HepG2 (cell line): ENCODE measurements around the gene ZFP14. TPM values are rescaled to one million over a fixed set of nuclear protein-coding genes. Genes with fewer than 3 reads are reported as not detected.

ENCODE experiments used
- CCAR2 ChIP-seq: fragments of 200-400 bp; formaldehyde crosslinking; optimal IDR thresholded peaks from 2 replicates; pipeline ENCODE3; 2018; ENCODE audit warnings: low read depth, mild to moderate bottlenecking, low read length, moderate library complexity
- FOXA1 ChIP-seq, 2 experiments: fragments of 450-650 bp in 1 of 2; sonication (generic) in 1 of 2; formaldehyde crosslinking in 1 of 2; IDR thresholded peaks; 2 replicates each; pipeline versions ENCODE4 v1.4.0 to v1.6.1; 2016 to 2020; ENCODE audit warnings: missing genetic modification reagents in 1 of 2
- GTF2F1 ChIP-seq: fragments of 150-350 bp; IDR thresholded peaks from 2 replicates; pipeline ENCODE4 v1.6.1; 2014; ENCODE audit warnings: low read length
- MTF2 ChIP-seq: sonication (generic); formaldehyde crosslinking; IDR thresholded peaks from 2 replicates; pipeline ENCODE4 v1.5.0; 2020; ENCODE audit warnings: missing genetic modification reagents, borderline replicate concordance
- NFATC3 ChIP-seq: sonication (generic); formaldehyde crosslinking; IDR thresholded peaks from 2 replicates; pipeline ENCODE4 v1.5.1; 2020; ENCODE audit warnings: mild to moderate bottlenecking, missing genetic modification reagents
- POLR2AphosphoS5 ChIP-seq: IDR thresholded peaks from 2 replicates; pipeline ENCODE4 v1.6.1; 2012; ENCODE audit warnings: low read depth, low read length
- SAP130 ChIP-seq: IDR thresholded peaks from 2 replicates; pipeline ENCODE4 v1.6.1; 2016; ENCODE audit warnings: low read depth
- SP5 ChIP-seq: IDR thresholded peaks from 2 replicates; pipeline ENCODE4 v1.6.1; 2016; ENCODE audit warnings: low read depth, borderline replicate concordance
- ZFX ChIP-seq: sonication (generic); formaldehyde crosslinking; IDR thresholded peaks from 2 replicates; pipeline ENCODE4 v1.4.0; 2020; ENCODE audit warnings: mild to moderate bottlenecking, low read depth, missing genetic modification reagents, moderate library complexity
- ZNF12 ChIP-seq: sonication (generic); formaldehyde crosslinking; IDR thresholded peaks from 2 replicates; pipeline ENCODE4 v1.5.0; 2020; ENCODE audit warnings: missing genetic modification reagents
- ZNF30 ChIP-seq: sonication (generic); formaldehyde crosslinking; IDR thresholded peaks from 2 replicates; pipeline ENCODE4 v1.5.0; 2020; ENCODE audit warnings: mild to moderate bottlenecking, missing genetic modification reagents
- ZNF773 ChIP-seq: sonication (generic); formaldehyde crosslinking; IDR thresholded peaks from 2 replicates; pipeline ENCODE4 v1.4.0; 2020; ENCODE audit warnings: missing genetic modification reagents, borderline replicate concordance
- ZNF781 ChIP-seq: sonication (generic); formaldehyde crosslinking; IDR thresholded peaks from 2 replicates; pipeline ENCODE4 v1.5.1; 2020; ENCODE audit warnings: borderline replicate concordance, mild to moderate bottlenecking, missing genetic modification reagents; ENCODE audit errors: not compliant biosample characterization
- polyA plus RNA-seq, 8 experiments: library from polyadenylated mRNA; depleted of rRNA in 3 of 8; stranded (reverse) in 7 of 8; unstranded in 1 of 8; fragments of >200 nt; fragmentation: Illumina TruSeq in 4 of 8; extraction: Trizol in 4 of 8; gene quantifications; 2 replicates each; pipeline versions ENCODE4 v1.2.1 to v1.2.3, GENCODE V29; 2011 to 2016; ENCODE audit warnings: low read depth in 4 of 8, missing spikeins in 1 of 8, mixed read lengths in 1 of 8; ENCODE audit not compliant: insufficient read depth in 1 of 8
- total RNA-seq, 5 experiments: library from RNA; depleted of rRNA; stranded (reverse); fragments of >200 nt; fragmentation: Illumina TruSeq; extraction: Trizol; gene quantifications; 2 replicates each; pipeline ENCODE4 v1.2.3, GENCODE V29; 2016; ENCODE audit warnings: low read depth in 1 of 5
- TF ChIP-seq, protein P1 (sequence below): IDR thresholded peaks from 2 replicates; pipeline ENCODE4 v1.6.1; 2016; ENCODE audit warnings: missing compliant biosample characterization, missing genetic modification reagents, borderline replicate concordance
- TF ChIP-seq, protein P2 (sequence below): IDR thresholded peaks from 2 replicates; pipeline ENCODE4 v1.6.1; 2012; ENCODE audit warnings: low read depth, low read length, improper control_type of control experiment
- TF ChIP-seq, protein P3 (sequence below): sonication (generic); formaldehyde crosslinking; IDR thresholded peaks from 2 replicates; pipeline ENCODE4 v1.8.1; 2023; ENCODE audit warnings: missing genetic modification reagents, mild to moderate bottlenecking, borderline replicate concordance
- TF ChIP-seq, protein P4 (sequence below): IDR thresholded peaks from 2 replicates; pipeline ENCODE4 v1.6.1; 2016; ENCODE audit warnings: mild to moderate bottlenecking
- TF ChIP-seq, protein P5 (sequence below): sonication (generic); formaldehyde crosslinking; IDR thresholded peaks from 2 replicates; pipeline ENCODE4 v1.5.0; 2020; ENCODE audit warnings: mild to moderate bottlenecking, missing genetic modification reagents
- TF ChIP-seq, protein P6 (sequence below): sonication (generic); formaldehyde crosslinking; IDR thresholded peaks from 2 replicates; pipeline ENCODE4 v1.5.0; 2020; ENCODE audit warnings: missing genetic modification reagents
- TF ChIP-seq, protein P7 (sequence below): sonication (generic); formaldehyde crosslinking; IDR thresholded peaks from 2 replicates; pipeline ENCODE4 v1.4.0; 2020; ENCODE audit warnings: missing genetic modification reagents

The ZFP14 gene
- total and polyA plus RNA-seq, 2 of the 13 experiments (the other 11 are each of a cell fraction or from before 2014, with no cell fraction given) = 2.0 to 5.0 TPM

DNA sequence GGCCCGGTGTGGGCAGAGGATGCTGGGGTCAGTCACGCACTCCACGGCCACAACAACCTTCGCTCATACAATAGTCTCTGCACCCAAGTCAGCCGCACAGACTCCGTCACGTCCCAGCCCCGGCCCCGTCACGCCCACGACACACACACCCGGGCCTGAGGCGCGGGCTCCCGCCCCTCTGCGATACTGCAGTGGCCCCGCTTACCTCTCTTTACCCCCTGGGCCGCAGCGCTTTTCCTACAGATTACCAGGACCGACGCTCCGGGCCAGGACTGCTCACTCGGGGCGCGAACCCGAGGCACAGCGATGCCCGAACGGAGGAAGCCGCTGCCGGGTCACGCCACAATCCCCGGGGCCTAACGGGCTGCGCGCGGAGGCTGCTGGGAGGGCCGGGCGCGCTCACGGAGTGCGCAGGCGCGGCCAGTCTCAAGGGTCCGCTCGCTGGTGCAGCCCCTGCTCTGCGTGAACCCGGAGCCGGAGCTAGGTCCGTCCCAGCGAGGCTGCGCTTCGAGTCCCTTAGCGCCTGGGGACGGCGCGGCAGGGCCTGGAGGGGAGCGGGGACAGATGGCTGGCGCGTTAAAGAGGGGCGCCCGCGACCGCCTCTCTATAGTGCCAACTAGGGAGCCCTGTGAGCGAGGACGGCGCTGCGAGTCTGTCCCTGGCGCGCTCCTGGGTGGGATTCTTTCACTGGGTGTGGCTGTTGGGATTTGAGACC lies 39.4 kb upstream of the ZFP14 start, which contains the start of gene ZFP82 (continued):
- TF ChIP-seq, protein P1, sequence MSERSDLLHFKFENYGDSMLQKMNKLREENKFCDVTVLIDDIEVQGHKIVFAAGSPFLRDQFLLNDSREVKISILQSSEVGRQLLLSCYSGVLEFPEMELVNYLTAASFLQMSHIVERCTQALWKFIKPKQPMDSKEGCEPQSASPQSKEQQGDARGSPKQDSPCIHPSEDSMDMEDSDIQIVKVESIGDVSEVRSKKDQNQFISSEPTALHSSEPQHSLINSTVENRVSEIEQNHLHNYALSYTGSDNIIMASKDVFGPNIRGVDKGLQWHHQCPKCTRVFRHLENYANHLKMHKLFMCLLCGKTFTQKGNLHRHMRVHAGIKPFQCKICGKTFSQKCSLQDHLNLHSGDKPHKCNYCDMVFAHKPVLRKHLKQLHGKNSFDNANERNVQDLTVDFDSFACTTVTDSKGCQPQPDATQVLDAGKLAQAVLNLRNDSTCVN (CRISPR knock-in tag) = no peak
- TF ChIP-seq SAP130 (CRISPR knock-in tag) = peak; percentile 66
- no peak for TF ChIP-seq MTF2 (CRISPR knock-in tag)
- TF ChIP-seq NFATC3 = peak; percentile 52
- TF ChIP-seq, protein P2, sequence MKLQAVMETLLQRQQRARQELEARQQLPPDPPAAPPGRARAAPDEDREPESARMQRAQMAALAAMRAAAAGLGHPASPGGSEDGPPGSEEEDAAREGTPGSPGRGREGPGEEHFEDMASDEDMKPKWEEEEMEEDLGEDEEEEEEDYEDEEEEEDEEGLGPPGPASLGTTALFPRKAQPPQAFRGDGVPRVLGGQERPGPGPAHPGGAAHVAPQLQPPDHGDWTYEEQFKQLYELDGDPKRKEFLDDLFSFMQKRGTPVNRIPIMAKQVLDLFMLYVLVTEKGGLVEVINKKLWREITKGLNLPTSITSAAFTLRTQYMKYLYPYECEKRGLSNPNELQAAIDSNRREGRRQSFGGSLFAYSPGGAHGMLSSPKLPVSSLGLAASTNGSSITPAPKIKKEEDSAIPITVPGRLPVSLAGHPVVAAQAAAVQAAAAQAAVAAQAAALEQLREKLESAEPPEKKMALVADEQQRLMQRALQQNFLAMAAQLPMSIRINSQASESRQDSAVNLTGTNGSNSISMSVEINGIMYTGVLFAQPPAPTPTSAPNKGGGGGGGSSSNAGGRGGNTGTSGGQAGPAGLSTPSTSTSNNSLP = no peak
- TF ChIP-seq, protein P3, sequence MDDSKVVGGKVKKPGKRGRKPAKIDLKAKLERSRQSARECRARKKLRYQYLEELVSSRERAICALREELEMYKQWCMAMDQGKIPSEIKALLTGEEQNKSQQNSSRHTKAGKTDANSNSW (CRISPR knock-in tag) = no peak
- no peak for TF ChIP-seq GTF2F1
- no peak for TF ChIP-seq ZNF30 (CRISPR knock-in tag)
- no peak for TF ChIP-seq FOXA1 (IDR thresholded peaks at IDR 0.05)
- TF ChIP-seq FOXA1 (CRISPR knock-in tag; IDR thresholded peaks at IDR 0.05) = no peak
- TF ChIP-seq CCAR2 = no peak
- TF ChIP-seq, protein P4, sequence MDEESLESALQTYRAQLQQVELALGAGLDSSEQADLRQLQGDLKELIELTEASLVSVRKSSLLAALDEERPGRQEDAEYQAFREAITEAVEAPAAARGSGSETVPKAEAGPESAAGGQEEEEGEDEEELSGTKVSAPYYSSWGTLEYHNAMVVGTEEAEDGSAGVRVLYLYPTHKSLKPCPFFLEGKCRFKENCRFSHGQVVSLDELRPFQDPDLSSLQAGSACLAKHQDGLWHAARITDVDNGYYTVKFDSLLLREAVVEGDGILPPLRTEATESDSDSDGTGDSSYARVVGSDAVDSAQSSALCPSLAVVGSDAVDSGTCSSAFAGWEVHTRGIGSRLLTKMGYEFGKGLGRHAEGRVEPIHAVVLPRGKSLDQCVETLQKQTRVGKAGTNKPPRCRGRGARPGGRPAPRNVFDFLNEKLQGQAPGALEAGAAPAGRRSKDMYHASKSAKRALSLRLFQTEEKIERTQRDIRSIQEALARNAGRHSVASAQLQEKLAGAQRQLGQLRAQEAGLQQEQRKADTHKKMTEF (CRISPR knock-in tag) = peak; percentile 63; the same call in 1 of the 2 replicates
- TF ChIP-seq ZNF12 = no peak
- no peak for TF ChIP-seq SP5 (CRISPR knock-in tag)
- TF ChIP-seq, protein P5, sequence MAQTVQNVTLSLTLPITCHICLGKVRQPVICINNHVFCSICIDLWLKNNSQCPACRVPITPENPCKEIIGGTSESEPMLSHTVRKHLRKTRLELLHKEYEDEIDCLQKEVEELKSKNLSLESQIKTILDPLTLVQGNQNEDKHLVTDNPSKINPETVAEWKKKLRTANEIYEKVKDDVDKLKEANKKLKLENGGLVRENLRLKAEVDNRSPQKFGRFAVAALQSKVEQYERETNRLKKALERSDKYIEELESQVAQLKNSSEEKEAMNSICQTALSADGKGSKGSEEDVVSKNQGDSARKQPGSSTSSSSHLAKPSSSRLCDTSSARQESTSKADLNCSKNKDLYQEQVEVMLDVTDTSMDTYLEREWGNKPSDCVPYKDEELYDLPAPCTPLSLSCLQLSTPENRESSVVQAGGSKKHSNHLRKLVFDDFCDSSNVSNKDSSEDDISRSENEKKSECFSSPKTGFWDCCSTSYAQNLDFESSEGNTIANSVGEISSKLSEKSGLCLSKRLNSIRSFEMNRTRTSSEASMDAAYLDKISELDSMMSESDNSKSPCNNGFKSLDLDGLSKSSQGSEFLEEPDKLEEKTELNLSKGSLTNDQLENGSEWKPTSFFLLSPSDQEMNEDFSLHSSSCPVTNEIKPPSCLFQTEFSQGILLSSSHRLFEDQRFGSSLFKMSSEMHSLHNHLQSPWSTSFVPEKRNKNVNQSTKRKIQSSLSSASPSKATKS (CRISPR knock-in tag) = no peak
- peak; percentile 75 for TF ChIP-seq POLR2AphosphoS5
- TF ChIP-seq ZNF781 = no peak
- TF ChIP-seq, protein P6, sequence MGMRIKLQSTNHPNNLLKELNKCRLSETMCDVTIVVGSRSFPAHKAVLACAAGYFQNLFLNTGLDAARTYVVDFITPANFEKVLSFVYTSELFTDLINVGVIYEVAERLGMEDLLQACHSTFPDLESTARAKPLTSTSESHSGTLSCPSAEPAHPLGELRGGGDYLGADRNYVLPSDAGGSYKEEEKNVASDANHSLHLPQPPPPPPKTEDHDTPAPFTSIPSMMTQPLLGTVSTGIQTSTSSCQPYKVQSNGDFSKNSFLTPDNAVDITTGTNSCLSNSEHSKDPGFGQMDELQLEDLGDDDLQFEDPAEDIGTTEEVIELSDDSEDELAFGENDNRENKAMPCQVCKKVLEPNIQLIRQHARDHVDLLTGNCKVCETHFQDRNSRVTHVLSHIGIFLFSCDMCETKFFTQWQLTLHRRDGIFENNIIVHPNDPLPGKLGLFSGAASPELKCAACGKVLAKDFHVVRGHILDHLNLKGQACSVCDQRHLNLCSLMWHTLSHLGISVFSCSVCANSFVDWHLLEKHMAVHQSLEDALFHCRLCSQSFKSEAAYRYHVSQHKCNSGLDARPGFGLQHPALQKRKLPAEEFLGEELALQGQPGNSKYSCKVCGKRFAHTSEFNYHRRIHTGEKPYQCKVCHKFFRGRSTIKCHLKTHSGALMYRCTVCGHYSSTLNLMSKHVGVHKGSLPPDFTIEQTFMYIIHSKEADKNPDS = no peak
- no peak for TF ChIP-seq ZNF773 (CRISPR knock-in tag)
- TF ChIP-seq ZFX = peak; percentile 96
- TF ChIP-seq, protein P7, sequence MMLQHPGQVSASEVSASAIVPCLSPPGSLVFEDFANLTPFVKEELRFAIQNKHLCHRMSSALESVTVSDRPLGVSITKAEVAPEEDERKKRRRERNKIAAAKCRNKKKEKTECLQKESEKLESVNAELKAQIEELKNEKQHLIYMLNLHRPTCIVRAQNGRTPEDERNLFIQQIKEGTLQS (CRISPR knock-in tag) = no peak
